Right ventricle myocardium inferior (tissue), 1 donor: ENCODE data around the gene ERCC6. TPM values are rescaled to one million over a fixed set of nuclear protein-coding genes. Genes with fewer than 3 reads are reported as not detected.

Experiments
- ATAC-seq: fragments of 200-7000 bp; cut with Tn5 transposase; one replicate; pipeline ENCODE4 v1.9.1; 2020; ENCODE audit warnings: mild to moderate bottlenecking, moderate library complexity
- DNase-seq: peaks from one replicate; pipeline ENCODE4 v3.0.0; 2021; ENCODE audit errors: missing footprints
- intact Hi-C: fragments of 100-400 bp; cut with DNase I; formaldehyde crosslinking; loops from one replicate; pipeline ENCODE4 v1.11.0; 2022
- total RNA-seq: library from RNA; stranded (reverse); fragmentation: NEBNext Ultra II Directional; extraction: Animal tissue kit (Norgen Biotek cat#: 25700); gene quantifications from one replicate; pipeline ENCODE4 v1.2.1, GENCODE V29; 2021
- donor health status: DM: no; HTN: yes; CAD: no; lungs with severe emphysema.

ERCC6 gene
- total RNA-seq, 1 donor from 2014 or later: 25.0 TPM

GRCh38 chr10:49486009-49486408 lies 52.9 kb downstream of the ERCC6 start:
- intact Hi-C loops: no loop called here
- no peak for ATAC-seq
- DNase-seq: no peak

GRCh38 chr10:49484486-49485235 lies 54.3 kb downstream of the ERCC6 start:
- intact Hi-C loops: no loop called here
- DNase-seq (no peak), ATAC-seq (no peak)

GRCh38 chr10:49478819-49479218 lies 60.1 kb downstream of the ERCC6 start:
- DNase-seq: no peak
- intact Hi-C loops: no loop called here
- no peak for ATAC-seq

- intact Hi-C loops: no loop called here
- ATAC-seq (no peak), DNase-seq (no peak)
These were observed 64.0 kb downstream of the ERCC6 start for GRCh38 chr10:49474901-49475300.

GRCh38 chr10:49471532-49471931 lies 67.4 kb downstream of the ERCC6 start:
- DNase-seq (no peak), ATAC-seq (no peak)
- intact Hi-C loops: no loop called here

GRCh38 chr10:49465736-49466135 lies 73.2 kb downstream of the ERCC6 start:
- intact Hi-C loops: no loop called here
- DNase-seq: no peak
- no peak for ATAC-seq

Other genes starting within 250 kb of the ERCC6 start
- gene C10orf71, start 240.0 kb downstream of the ERCC6 start, total RNA-seq: 108 TPM
- not detected for gene DRGX, start 143.0 kb downstream of the ERCC6 start, total RNA-seq
- not detected for gene SLC18A3, start 71.2 kb upstream of the ERCC6 start, total RNA-seq
- gene CHAT, start 74.9 kb upstream of the ERCC6 start, total RNA-seq: not detected
- not detected for gene C10orf53, start 140.5 kb upstream of the ERCC6 start, total RNA-seq
- gene OGDHL, start 223.2 kb upstream of the ERCC6 start, total RNA-seq: 1.9 TPM